ENCODE results near the gene UBXN11. TPM values are rescaled to one million over a fixed set of nuclear protein-coding genes. Genes with fewer than 3 reads are reported as not detected.

UBXN11 gene
- polyA plus RNA-seq, 2 of the 4 experiments (the other 2 are of a cell fraction): 7.6 to 10.8 TPM

- DNase-seq (ENCODE audit: low read depth in 1 of 2, low spot score in 1 of 2): no peak
- no peak; a peak in 1 of 6 replicates for ATAC-seq
- TF ChIP-seq BCL3 (IDR thresholded peaks at IDR 0.05) (no peak), HEYL (CRISPR knock-in tag; IDR thresholded peaks at IDR 0.05) (no peak), EP300 (IDR thresholded peaks at IDR 0.05) (no peak)
- Histone ChIP-seq H3K9me3 (no peaks in the 10 kb centered on the region), H3K4me1 (peaks cover 6% of the 10 kb centered on the region), H3K27ac (peak overlapping the region; percentile 66 to 86), H3K4me2 (peak overlapping the region; percentile 90), H3K4me3 (no peak overlapping the region)
- ChIA-PET CTCF (interaction anchor here (1.4 to 1.7 kb wide), 2 partner anchors 9 to 26 kb away, joined by 6 to 7 read pairs; no protein-coding TSS in a partner anchor), POLR2A (no interaction called here)
- FAIRE-seq: no peak
- 97% methylated on average over 7 of the region's 7 CpGs for WGBS (ENCODE audit: missing lambda C conversion rate)
These were observed 30.7 kb upstream of the UBXN11 start for GRCh38 chr1:26337206-26337535.

GRCh38 chr1:26336477-26337205 is 30.2 kb upstream of the UBXN11 start:
- TF ChIP-seq CBX8 (IDR thresholded peaks at IDR 0.05) (no peak), NPAS2 (CRISPR knock-in tag; IDR thresholded peaks at IDR 0.05; ENCODE audit: borderline replicate concordance) (0 out of 2 replicates have a peak, but pooled peaks have one; percentile 21), USF2 (IDR thresholded peaks at IDR 0.05) (no peak), BHLHE40 (IDR thresholded peaks at IDR 0.05; ENCODE audit: low read depth, low read length) (no peak), CTCF (IDR thresholded peaks at IDR 0.05) (no peak), MAFK (IDR thresholded peaks at IDR 0.05; ENCODE audit: partially characterized antibody) (no peak), RNF2 (IDR thresholded peaks at IDR 0.05; ENCODE audit: borderline replicate concordance, low read depth) (peak; percentile 53; the same call in 1 of the 2 replicates), TFCP2L1 (CRISPR knock-in tag; IDR thresholded peaks at IDR 0.05) (no peak), MAX (IDR thresholded peaks at IDR 0.05) (peak; percentile 88), E2F6 (IDR thresholded peaks at IDR 0.05; ENCODE audit: borderline replicate concordance, low read depth) (peak; percentile 83), CHD4 (IDR thresholded peaks at IDR 0.05; ENCODE audit: borderline replicate concordance) (no peak), HOXB5 (CRISPR knock-in tag; IDR thresholded peaks at IDR 0.05) (peak; percentile 20; the same call in 1 of the 2 replicates), GATA3 (IDR thresholded peaks at IDR 0.05; ENCODE audit: borderline replicate concordance) (no peak), MAZ (IDR thresholded peaks at IDR 0.05; ENCODE audit: borderline replicate concordance, low read depth, low read length) (no peak)
- CTCF ChIA-PET: interaction anchor here (0.8 to 1.8 kb wide), 2 partner anchors 10 to 52 kb away, joined by 3 to 5 read pairs; no protein-coding TSS in a partner anchor
- POLR2A ChIA-PET: no interaction called here
- Histone ChIP-seq H3K4me3 (peak overlapping the region; percentile 62), H3K4me2 (peak overlapping the region; percentile 90), H3K9me3 (no peaks in the 10 kb centered on the region), H3K27ac (peak overlapping the region; percentile 66 to 86), H3K4me1 (peaks cover 8% of the 10 kb centered on the region)
- DNase-seq (ENCODE audit: low read depth in 1 of 2, low spot score in 1 of 2) (peak; percentile 69 to 72), FAIRE-seq (no peak), ATAC-seq (peak; percentile 91 to 94)
- 59% methylated on average over 11 of the region's 52 CpGs for WGBS (ENCODE audit: missing lambda C conversion rate)
